Fibroblast of gingiva (primary cell): ENCODE results near the gene LSM12.

ENCODE experiments used
- DNase-seq: peaks from one replicate; pipeline ENCODE4 v3.0.0-alpha.2; 2011; ENCODE audit warnings: low read depth

The LSM12 gene

GRCh38 chr17:44095647-44096496 lies 29.4 kb upstream of the LSM12 start:
- peak; percentile 86 for DNase-seq

- no peak for DNase-seq
Measured at GRCh38 chr17:44095388-44095646, 28.8 kb upstream of the LSM12 start.

GRCh38 chr17:44094701-44095387 lies 28.4 kb upstream of the LSM12 start:
- DNase-seq, result no peak

GRCh38 chr17:44093231-44093900 lies 26.9 kb upstream of the LSM12 start:
- no peak for DNase-seq

GRCh38 chr17:44092051-44092450 lies 25.6 kb upstream of the LSM12 start:
- DNase-seq, result no peak

GRCh38 chr17:44091200-44091997 lies 24.9 kb upstream of the LSM12 start:
- no peak for DNase-seq

GRCh38 chr17:44088254-44088653 lies 21.8 kb upstream of the LSM12 start:
- DNase-seq, result no peak

GRCh38 chr17:44087319-44087718 lies 20.8 kb upstream of the LSM12 start:
- DNase-seq, result no peak

GRCh38 chr17:44086364-44087311 lies 20.2 kb upstream of the LSM12 start:
- peak; percentile 76 for DNase-seq

- DNase-seq, result no peak
Measured at GRCh38 chr17:44085908-44086307, 19.4 kb upstream of the LSM12 start.

- DNase-seq, result no peak
Measured at GRCh38 chr17:44084921-44085320, 18.4 kb upstream of the LSM12 start.

- no peak for DNase-seq
Measured at GRCh38 chr17:44084131-44084538, 17.7 kb upstream of the LSM12 start.

- DNase-seq, result no peak
Measured at GRCh38 chr17:44083250-44083849, 16.9 kb upstream of the LSM12 start.

GRCh38 chr17:44082256-44082927 lies 15.9 kb upstream of the LSM12 start:
- no peak for DNase-seq

- no peak for DNase-seq
Measured at GRCh38 chr17:44081681-44082080, 15.2 kb upstream of the LSM12 start.

- no peak for DNase-seq
Measured at GRCh38 chr17:44079877-44080821, 13.7 kb upstream of the LSM12 start.

GRCh38 chr17:44078412-44078811 lies 11.9 kb upstream of the LSM12 start:
- no peak for DNase-seq

- DNase-seq, result no peak
Measured at GRCh38 chr17:44077595-44077909, 11.1 kb upstream of the LSM12 start.
